Ecto neural progenitor cell (in vitro differentiated cells): Measurements from ENCODE around the gene ENO3.

ENCODE experiments used
- DNase-seq: peaks from one replicate; pipeline ENCODE4 v3.0.0-alpha.2; 2018; ENCODE audit warnings: low spot score

The ENO3 gene

DNA sequence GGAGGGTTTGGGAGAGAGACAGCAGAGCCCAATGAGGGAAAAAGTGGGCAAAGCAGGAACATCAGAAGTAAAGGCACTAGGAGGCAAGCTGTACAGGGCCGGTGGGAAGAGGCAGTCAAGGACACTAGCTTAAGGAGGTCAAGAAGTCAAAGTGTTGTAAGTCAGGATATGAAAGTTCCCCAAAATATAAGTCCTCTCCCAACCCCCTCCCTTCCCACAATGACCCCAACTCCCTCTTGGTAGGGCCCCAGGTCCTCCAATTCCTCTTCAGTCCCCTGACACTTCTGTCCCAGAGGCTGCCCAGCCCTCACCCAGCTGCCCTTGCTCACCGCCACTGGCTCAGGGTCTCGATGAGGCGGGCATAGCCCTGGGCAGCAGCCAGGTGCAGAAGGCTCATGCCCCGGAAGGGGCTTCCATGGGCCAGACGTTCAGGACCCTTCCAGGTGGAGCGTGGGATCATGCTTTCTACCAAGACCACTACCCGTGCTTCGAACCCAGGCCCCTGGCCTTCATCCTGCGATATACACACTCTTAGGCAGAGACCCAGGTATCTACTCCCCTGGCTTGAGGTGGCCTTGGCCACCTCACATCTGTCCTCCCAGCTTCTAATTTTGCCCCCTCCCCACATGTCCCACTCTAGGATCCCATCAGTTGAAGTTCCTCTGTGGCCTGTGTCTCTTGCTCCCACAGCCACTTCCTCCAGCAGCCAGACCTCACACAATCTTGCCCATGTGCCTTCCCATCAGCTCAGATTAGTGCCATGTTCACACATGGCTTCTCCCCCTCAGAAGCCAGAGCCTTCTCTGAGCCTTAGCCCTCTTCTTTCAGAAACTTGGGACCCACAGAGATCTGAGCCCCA is 22.6 kb downstream of the ENO3 start:
- DNase-seq, result no peak

DNA sequence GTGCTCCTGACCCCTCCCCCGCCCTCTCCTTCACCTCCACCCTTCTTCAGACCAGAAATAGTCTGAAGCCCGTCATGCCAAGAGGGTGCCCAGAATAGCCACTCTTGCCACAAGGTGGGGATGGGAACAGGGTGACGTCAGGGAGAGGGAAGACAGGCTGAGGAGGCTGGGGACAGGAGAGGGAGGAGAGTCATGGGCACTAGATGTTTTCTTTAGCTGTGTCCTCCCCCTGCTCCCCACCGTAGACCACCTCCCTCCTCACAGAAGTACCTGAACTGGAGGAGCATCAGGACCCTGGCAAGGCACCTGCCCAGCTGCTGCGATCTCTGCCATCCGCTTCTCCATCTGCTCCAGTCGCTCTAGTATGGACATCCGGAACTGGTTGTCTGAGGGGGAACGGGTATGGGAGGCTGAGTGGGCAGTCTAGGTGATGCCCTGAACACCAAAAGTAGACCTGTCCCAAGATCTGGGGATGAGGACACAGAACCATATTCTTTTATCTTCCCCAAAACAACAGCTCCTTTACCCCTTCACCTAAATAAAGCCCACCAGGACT is 23.3 kb downstream of the ENO3 start:
- DNase-seq, result no peak

DNA sequence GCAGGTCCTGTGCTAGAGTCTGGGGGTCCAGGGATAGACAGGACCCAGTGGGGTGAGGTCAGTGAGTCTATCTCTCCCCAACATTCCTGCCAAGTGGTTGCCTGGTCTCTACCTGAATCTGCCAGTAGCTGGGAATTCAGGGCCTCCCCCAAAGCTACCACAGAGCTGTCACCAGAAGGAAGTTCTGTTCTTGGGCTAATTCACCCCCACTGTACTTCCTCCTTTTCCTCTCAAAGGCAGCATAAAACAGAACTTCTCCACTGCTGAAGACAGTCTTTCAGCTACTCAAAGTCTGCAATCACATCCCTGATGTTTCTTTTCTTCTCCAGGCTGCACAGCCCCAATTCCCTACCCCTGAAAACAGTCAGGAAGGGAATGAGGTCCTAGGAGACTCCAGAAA is 27.8 kb downstream of the ENO3 start:
- DNase-seq, result no peak

DNA sequence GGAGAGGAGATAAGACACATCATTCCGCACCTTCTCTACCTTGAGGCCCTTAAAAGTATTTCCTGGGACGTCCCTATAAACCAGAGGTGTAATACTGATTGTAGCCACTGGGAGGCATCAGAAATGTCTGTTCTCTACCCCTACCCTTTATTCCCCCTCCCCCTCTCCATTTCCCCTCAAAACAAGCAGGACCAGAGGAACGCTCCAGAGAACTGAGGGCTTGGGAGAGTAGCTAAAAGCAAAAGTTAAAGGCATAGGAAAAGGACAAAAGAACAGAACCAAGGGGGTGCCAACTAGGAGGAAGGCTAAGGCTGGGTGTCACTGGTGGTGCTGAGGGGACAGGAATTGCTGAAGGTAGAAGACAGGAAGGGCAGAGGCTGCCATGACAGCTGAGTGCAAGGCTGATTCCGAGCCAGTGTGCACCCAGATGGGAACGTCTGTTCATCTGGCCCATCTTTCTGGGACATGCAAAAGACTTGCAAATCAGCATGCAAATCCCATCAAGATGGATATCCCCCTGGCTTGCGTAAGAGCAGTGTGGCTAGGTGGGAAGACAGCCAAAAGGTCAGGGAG is 29.8 kb downstream of the ENO3 start:
- DNase-seq, result no peak

DNA sequence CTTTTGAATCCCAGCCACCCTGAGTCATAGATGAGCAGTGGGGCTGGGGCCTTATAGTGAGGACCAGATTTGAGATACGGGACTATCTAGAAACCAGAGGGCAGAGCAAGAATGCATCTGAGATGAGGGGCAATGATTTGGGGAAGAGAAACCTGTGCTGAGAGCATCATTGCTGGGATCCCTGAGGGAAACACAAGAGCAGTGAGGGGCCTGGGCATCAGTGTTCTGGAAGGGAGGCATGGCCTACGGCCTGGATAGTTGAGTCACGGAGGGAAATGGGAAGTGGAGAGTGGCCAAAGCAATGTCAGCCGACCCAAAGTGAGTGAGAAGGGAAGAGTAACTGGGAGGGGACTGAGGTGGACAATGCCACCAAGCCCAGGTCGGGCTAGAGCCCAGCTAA is 31.4 kb downstream of the ENO3 start:
- DNase-seq, result no peak

DNA sequence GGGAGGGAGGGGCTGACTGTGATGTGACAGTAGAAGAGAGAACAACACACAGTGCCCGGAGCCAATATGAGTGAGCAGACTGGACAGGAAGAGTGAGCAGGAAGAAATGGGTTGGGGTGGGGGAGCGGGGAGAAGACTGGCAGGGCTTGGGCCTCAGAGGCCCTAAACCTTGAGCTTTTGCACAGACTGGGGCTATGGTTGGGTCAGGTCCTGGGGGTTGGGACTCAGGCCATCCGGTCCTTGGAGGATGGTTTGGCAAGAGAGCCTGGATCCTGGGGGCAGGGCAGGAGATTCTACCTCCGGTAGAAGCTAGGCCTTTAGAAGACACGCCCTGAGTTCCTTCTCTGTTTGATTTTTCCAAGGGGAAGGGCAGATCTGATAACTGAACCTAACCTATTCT is 35.5 kb downstream of the ENO3 start:
- DNase-seq, result no peak

DNA sequence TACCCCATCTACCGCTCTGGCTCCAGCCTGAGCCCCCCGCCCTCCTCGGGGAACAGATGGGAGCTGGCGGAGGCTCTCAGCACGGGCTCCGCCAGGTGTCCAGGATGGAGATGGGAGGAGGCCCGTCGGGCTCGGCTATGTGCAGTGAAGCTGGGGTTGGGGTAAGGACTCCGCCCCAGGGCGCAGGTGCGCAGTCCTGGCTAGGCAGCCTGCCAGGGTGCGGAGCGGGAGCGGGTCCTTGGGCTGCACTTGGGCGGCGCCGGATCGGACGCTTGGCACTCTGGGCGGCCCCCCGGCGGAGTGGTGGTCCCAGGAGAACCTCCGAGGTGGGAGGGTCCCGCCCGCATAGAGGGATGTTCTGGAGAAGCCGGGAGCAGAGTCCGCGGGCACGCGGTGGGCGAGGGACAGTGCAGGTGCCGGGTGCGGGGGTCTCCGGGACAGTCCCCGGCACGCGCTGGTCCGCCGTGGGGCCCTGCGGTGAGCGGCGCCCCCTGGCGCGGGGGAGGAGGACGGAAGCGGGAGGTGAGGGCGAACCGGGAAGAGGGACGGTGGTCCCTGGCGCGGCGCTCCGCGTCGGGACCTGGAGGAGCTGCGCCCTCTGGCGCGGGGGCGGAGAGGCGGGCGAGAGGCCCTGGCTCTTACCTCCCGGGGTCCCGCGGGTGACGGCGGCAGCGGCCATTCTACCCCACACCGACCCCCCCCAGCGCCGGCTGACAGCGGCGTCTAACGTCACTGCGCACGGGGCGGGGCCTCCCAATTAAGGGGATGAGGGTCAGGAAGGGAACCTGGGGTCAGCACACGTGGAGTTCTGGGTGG is 36.2 kb downstream of the ENO3 start, which contains the start of gene CAMTA2:
TSS of gene CAMTA2 (minus strand) at position 725 of the 816 bp plus-strand sequence. CDS start 1,453 bp downstream, outside the sequence.
- peak; percentile 92 for DNase-seq

DNA sequence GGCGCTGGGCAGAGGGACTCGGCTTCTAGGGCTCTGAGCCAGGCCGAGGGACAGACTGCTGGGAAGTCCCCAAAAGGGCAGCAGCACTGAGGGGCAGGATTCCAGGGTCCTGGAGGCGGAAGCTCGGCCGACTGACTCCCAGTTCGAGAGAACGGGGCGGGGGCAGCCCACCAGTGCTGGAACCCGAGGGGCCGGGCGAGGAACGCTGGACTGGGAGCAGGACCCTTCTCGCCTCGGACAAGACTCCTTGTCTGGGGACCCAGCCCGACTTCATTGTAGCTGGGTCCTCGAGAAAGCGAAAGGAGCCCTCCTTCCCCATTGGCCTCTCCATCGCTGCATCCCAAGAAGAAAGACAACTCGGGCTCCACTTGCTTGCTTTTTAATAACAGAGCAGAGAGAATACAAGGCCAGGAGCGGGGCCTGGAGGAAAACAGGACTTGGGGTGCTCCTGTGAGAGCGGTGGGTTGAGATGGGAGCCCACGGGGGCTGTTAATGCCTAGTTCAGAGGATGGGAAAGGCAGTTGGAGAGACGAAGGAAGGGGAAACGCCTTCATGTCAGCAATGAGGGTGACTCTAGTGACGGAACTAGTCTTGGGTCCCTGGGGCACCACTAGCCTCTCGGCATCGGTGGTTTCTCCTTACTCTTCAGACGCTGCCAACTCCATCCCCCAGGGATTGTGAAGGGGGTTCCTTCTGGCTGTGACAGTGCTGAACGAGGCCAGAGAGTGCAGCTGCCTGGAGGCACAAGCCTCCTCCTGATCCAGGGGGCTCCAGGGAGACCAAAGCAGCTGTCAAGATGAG is 37.0 kb downstream of the ENO3 start:
- DNase-seq, result no peak

DNA sequence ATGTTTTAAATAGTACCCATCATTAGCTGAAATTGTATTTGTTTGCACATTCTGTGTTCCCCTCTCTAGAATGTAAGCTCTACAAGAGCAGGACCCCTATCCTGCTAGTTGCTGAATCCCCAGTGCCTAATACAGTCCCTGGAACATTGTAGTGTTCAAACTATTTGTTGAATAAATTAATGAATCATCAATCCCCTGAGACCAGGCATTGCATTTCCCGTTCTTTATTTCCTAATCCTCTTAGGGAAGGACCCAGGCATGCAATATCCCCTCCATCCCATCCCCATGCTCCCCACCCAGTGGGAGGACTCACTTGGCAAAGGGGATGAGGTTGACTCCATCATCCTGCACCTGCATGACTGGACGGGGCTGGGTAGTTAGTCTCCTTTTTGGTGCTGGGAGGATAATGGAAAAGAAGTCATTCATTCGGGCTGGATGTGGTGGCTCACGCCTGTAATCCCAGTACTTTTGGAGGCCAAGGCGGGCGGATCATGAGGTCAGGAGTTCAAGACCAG is 43.2 kb downstream of the ENO3 start:
- DNase-seq, result no peak

DNA sequence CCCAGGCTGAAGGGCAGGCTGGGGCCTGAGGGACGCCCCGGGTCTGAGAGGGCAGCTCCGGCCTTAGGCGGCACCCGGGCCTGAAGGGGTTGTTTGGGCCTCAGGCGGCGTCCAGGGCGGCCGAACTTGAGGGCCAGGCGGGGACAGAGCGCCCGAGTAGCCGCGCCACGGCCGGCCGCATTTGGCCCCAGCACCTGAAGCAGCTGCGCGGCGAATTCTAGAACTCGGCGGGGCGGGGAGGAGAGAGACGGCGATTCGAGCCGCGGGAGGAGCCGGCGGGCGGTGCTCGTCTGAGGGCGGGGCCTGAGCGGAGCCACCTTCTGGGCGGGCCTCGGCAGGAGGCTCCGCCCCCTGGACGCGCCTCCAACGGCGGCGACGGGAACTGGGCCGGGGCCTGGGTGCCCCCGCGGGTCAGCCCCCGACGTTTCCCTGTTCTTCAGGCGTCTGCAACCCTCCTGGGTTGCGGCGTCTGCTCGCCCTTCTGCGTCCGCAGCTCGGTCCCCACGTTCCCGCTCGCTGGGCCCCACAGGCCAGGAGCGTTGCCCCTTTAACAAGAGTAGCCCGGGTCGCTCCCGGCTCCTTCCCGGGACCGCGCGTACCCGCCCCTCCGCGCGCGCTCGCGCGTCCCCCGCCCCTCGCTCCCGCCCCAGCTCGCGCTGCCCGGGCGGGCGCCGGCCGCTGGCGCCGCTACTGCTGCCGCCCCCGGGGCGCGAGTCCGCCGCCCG is 46.5 kb downstream of the ENO3 start, which contains the start of the genes INCA1 and KIF1C:
TSS of gene INCA1 (minus strand) at position 221 of the 725 bp plus-strand sequence. CDS start 3,085 bp downstream, outside the sequence.
TSS of gene KIF1C (plus strand) at position 649 of the 725 bp plus-strand sequence. CDS start 2,297 bp downstream, outside the sequence.
- DNase-seq, result peak; percentile 97

DNA sequence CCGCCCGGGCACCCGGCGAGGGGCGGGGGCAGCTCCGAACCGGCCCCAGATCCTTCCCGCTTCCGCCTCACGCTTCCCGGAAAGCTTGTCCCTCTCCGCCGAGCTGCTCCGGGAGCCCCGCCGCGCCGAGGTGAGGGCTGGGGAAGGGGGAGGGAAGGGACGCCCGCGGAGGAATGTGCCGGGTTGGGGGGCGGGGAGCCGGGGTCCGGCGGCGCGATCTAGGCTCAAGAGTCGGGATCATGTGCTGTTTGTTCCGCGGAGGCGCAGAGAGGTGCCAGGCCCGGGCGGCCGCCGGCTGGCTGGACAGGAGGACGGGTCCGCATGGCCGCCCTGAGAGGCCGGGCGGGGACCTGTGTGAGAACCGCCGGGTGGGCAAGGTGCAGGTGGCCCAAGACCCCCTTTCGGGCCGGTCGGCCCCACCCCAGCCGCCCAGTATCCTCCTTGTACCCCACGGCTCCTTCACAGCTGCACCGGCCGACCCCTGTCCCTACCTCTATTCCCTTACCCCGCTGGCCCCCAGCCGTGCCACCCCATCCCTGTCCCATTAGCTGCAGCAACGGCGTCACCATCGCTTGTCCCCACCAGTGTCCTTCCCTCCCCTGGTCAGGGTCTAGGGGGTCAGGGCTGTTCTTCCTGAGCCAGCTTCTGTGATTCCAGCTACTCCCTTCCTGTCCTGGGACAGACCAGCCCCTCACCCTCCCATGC is 47.3 kb downstream of the ENO3 start:
- DNase-seq, result peak; percentile 87

DNA sequence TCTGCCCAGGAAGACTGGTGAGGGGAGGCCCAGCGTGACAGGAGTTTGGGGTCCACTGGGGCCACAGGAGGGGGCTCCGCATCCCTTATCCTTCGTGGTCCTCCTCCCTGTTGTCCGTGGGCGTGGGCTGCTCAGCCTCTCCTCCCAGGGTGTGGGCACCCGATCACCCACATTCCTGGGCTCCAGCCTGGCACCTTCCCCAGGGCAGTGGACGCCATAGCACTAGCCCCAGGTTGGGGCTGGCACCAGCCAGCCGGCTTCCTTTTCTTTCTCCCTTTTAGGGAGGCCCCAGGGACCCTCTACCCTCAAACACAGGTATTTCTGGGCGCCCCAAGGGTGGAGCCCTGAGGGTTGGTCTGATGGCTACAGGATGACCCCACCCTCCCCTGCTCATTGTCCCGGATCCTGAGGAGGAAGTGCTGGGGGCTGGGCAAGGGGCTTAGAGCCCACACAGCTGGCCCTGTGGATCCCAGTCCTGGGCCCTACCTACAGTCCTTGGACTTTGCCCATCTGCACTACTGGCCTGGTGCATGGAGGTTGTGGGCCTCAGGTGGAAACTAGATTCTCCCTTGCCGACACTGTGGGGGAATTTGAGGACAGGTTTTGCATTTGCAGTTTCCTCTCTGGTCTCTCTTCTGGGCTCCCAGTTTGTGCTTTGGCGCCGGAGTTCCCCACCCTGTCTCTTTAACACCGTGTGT is 48.0 kb downstream of the ENO3 start:
- DNase-seq, result no peak

DNA sequence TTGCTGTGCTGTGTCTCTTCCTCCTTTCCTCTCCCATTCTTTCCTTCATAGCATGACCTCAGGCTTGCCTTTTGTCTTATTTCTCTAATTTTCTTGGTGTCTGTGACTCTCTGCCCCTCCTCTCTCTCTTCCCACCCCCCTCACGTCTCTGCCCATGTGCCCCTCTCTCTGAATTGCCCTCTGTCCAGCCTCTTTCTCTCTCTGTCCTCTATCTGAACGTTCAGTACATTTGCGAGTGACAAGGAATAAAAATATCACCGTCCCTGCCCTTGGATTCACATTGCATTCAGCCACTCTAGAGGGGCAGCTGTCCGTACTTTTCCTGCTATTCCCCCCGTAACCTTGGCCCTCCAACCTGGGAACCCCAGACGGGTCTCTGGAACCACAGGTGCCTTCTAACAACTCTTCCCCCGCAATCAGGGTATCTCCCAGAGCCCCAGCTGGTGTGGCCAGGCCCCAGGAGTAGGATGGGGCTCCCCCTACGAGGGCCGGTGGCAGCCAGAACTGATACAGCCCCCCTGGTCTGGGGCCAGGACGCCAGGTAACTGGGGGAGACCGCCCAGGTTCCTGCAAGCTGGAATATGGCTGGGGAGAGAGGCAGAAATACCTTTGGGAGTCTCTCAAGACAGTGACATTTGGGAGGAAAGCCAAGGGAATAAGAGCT is 48.6 kb downstream of the ENO3 start:
- no peak for DNase-seq

DNA sequence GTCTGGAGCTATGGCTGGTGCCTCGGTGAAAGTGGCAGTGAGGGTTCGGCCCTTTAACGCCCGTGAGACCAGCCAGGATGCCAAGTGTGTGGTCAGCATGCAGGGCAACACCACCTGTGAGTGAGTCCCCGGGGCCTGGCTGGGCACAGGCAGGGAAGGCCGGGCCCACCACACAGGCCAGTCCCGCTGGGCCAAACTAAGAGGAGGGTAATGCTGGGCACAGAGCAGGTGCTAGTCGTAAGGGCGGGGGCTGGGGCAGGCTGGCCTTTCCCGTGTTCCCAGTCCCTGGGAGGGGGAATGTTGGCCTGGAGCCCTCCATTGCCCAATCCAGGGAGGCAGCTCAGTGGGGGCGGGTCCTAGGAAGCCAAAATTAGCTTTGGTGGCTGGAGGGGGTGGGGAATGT is 49.3 kb downstream of the ENO3 start:
- no peak for DNase-seq

DNA sequence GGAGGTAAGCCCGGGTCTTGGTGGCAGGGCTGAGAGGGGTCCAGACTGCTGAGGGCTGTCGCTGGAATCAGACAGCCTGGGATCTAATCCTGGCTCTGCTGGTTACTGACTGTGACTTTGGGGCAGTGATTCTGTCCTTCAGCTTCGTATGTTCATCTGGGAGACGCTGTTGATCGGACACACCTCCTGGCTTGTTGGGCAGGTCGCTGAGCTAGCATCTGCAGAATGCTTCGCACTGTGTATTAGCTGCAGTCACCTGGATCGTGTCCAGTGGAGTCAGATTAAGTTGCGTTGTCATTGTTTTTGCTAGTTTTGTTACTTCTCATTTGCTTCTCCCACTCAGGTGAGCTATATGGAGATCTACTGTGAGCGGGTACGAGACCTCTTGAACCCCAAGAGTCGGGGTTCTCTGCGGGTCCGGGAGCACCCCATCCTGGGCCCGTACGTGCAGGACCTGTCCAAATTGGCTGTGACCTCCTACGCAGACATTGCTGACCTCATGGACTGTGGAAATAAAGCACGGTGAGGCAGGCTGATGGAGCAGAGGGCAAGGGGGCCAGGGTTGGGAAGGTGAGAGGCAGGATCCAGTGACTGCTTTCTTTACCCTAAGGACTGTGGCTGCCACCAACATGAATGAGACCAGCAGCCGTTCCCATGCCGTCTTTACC is 51.3 kb downstream of the ENO3 start:
- no peak for DNase-seq

DNA sequence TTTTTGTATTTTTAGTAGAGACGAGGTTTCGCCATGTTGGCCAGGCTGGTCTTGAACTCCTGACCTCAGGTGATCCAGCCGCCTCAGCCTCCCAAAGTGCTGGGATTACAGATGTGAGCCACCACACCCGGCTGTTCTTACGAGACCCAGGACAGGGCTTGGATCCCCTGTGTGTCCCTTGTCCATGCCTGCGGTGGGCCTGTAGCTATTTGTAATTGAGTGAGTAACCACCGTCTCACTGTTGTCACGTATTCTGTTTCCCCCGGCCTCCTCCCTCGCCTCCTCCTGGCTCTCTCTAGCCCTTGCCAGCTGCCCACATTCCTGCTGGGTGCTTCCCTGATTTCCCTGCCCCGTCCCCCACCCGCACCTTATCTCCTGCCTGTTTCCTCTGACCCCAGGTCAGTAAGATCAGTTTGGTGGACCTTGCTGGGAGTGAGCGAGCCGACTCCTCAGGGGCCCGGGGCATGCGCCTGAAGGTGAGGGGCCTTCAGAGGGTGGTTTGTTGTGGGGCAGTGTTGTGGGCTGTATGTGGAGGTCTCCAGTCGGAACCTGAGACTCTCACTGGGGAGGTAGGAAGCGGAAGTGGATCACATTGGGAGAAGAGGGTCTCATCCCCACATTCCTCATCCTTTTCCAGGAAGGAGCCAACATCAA is 52.4 kb downstream of the ENO3 start:
- DNase-seq, result no peak
